Activated T-cell treated with anti-CD3 and anti-CD28 coated beads for 1 hour (primary cell): ENCODE results near the gene DDR2.

Source experiments
- DNase-seq: peaks from one replicate; pipeline ENCODE4 v3.0.0-alpha.2; 2020; ENCODE audit warnings: low read depth

The DDR2 gene

DNA sequence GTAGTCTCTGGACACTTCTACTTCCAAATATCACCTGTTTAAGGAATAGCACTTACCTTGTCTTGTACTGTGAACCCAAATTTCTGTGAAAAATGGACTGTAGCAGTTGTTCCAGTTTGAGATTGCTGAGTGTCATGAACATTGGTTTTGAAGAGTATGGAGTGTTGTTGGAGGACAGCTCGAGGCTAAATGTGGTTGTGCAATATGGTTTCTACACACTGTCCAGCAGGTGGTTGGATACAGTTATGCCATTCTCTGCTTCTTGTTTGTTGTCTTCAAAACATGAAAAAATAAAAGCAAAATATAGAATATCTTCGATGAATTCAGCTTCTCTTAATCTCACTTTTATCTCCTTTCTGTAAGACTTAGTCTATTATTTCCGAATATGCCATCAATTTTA, 67.1 kb downstream of the DDR2 start:
- no peak for DNase-seq

DNA sequence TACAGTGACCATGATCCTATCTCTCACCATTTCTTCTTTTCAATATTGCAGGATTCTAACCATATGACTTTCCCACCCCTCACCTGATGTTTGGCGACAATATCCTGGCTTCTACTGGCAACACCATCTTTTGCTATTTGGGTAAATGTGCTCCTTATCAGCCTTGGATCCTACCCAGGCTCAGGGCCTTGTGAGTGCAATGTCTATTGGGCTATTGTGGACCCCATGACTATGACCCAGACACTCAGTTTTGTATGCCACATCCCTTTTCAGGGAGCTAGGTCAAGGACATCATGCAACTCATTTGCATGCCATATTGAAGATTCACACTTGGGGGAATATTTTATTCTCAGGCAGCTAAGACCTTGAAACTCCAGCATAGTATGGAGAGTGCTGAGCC, 67.9 kb downstream of the DDR2 start:
- DNase-seq = no peak

DNA sequence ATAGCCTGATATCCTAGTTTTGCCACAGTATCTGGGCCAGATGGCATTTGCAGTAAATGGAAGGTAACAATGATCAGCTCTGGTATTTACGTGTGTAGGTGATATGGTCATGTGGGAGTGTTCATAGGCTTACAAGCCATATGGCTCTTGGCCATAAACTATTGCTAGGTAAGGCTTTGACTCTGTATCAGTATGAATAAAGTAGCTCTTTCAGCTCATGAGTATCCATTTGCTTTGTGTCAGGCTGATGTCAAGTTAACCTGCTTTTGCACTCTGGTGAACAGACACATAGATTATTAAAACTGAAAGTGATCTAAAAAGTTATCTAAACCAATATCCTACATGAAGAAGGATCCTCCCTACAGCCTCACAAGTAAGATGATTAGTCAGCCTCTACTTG, 69.0 kb downstream of the DDR2 start:
- DNase-seq = no peak

DNA sequence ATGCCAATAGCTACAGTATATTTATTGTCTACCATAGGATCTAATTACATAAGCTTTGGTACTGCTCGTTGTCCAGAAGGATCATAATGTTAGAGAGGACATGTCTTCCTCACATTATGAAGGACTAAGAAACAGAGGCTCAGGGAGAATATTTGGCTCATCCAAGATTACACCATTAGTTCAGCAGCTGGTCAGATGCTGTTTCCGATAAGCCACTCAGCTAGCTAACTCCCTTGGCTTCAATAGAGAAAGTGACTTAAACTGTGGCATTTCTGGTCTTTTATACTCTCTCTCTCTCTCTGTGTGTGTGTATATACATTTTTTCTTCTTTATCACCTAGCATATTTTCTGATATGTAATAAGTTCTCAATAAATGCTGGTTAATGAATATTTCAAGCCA, 70.4 kb downstream of the DDR2 start:
- DNase-seq = no peak

DNA sequence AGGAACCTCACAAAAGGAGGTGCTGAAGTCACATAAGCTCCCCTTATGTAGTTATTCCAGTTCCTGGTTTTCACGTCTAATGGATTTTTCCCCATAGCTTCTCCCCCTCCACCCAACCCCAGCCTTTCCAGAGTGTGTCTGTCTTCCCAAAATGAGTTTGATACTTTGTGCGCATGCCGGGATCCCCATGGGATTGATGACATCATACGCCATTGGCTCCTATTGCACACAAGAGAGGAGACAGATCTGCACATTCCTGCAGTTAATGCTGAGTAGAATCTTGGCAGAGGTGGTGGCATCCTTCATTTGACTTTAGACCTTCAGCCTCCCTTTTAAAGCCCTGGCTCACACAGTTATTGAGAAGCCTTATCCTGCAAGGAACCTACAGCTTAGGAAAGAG, 71.4 kb downstream of the DDR2 start:
- no peak for DNase-seq

DNA sequence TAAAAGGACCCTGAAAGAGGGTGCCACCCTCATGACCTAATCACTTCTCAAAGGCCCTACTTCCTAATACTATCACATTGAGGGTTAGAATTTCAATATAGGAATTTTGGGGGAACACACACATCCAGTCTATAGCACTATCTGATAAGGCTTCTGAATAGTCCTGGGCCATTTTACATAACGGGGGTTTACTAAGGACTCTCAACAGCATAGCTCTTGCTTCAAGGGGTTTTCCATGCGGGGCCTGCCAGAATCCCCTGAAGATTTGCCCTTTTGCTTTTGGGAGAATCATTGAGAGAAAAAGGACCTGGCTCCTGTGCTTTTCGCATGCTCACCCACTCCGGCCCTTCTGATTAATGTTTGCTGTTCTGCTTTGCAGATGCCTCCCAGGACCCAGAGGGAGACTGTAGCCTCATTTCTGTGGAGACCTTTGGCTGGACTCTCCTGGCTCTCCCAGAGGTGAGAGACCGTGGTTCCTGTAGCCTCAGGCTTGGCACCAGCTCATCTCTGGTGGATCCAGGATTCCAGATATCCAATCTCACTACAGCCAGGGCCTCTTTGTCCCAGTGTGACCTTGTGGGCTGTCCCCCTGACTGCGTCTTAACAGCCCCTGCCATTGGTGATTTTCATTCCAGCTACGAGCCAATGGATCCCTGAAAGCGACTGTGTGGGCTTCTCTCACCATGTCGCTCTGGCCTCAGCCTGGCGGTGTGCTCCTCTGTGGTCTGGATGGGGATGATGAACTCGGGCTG, 72.6 kb downstream of the DDR2 start:
- no peak for DNase-seq

DNA sequence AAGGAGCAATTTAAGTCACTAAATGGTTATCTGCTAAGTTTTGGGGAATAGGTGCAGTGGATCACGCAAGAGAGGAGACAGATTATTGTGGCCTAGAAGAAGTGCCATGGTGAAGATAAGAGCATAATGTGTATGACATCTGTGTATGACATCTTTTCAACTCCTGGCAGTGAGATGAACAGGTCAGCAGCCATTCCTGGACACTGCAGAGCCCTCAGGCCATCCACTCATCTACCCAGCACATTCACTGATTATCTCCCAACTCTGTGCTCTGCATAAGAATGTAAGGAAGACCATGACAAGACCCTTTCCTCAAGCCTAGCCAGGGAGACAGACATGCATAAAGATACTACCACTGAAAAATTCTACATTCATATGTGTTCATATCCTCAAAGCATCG, 73.7 kb downstream of the DDR2 start:
- DNase-seq = no peak

DNA sequence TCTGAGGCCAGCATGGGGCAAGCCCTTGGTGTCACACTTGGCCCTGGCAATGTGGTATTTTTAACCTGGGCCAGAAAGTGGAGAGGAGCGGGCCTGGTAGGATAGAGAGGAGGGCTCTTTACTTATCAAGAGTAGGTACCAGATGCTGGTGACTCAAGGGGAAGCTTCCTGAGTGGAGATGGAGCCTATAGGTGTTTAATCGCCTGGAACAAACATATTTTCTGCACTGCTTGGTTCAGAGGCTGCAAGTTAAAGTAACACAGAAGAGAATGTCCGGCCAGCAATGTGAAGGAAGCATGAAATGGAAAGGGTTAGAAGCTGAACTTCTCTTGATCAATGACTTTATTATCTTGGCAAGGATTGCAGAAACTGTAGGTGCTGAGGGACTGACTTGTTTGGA, 74.3 kb downstream of the DDR2 start:
- no peak for DNase-seq

DNA sequence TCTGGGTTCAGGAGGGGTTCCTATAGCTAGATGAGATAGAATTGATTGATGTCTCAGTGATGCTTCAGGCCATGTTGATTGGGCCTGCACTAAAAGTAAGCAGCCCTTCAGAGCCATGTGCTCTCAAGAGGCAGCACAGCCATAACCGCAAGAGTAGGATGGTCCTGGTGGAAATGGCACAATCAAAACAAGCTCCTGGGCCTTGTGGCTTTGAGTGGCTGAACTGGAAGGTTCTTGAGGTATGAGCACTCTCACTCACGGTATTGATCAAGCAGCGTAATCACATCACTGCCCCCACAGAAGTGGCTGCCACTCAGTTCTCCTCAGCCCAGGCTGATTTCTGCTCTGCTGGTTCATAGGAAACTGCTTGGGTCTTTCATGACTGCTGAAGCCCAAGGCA, 76.0 kb downstream of the DDR2 start:
- DNase-seq = no peak

DNA sequence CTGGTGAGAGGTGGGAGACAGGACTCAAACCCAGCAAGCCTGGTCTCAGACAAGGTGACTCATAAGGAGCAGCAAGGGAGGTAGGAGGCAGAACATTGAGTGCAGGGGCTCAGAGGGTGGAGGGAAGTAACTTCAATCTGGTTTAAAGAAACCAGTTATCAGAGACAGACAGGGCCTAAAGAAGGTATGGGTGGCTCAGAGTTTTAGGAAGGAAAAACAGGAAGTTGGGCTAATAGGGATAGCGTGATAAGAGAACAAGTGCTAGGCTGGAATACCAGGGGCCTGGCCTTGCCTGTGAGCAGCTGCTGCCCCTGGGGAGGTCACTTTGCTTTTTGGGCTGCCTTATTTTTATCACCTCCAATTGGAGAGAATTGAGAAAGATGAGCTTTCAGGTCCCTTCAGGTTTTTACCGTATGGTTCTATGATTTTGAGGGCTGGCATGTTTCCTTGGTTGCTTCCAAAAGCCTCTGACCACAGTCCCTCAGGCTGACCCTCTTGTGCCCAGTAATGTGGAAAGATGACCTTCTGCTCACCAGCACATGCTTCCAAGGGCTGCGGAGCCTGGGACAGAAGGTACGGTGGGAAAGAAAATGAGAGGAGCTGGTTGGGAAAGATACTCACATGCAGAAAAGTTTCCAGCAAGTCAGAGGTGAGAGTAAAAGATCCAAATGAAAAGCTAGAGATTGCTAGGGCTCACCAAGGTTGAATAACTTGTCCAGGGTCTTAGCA, 77.0 kb downstream of the DDR2 start:
- no peak for DNase-seq

DNA sequence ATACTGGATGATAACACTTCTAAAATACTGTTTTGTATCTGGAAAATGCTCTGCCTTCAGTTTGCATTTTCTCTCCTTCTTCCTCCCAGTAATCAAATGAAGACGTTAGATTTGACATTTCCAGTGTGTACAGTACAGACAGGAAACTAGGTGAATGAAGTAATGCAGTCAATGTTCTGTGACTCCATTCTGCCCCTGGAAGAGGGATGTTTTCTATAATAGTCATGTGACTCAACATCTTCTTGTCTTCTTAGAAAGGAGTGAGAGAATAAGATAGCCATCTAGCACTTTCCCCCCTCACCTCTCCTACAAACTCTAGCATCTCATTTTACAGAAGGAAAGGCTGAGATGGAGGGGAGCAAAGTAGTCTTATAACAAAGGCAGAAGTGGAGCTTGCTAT, 77.6 kb downstream of the DDR2 start:
- no peak for DNase-seq

DNA sequence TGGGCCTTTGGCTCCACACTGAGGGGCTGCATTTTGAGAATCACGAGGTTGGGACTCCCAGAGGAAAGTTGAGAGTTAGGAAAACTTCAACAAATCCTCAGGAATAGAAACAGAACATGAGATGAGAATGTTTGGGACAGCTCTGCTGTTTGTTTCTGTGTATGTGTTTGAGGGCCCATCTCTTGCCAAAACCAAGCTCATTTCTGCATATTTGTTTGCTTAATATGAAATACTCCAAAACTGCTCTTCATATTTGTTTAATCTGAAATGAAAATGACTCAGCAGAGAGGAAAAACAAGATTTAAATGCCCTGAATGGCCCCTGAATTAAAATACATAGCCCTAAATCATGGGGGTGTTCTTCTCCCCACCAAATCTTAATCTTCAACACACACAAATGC, 78.1 kb downstream of the DDR2 start:
- DNase-seq = no peak

DNA sequence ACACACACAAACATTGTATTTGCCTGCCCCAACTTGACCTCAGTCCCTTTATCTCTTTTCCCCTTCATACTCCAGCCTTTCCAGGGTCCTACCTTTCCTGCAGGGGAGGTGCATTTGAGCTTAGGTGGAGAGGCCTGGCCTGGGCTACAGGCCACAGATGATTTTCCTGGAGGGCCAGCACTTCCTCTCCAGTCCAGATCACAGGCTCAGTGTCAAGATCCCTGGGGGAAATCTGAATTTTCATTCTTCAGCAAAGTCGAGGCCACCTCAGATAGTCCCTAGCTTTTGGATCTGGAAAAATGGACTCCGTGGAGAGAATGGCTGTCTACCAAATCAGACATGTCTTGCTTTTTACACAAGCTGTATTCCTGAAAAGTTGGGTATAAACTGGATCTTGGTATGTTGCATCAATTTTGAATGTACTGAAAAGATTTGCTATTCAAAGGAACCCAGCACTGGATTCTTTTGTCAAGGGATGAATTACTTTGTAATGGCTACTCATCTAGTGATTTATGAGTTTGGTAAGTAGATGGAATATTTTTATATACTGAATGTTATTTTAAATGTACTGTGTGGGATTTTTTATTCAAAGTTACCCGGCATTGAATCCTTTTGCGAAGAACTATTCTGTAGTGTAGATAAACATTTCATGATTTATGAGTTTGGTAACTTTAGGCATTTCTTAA, 78.7 kb downstream of the DDR2 start:
- DNase-seq = no peak

DNA sequence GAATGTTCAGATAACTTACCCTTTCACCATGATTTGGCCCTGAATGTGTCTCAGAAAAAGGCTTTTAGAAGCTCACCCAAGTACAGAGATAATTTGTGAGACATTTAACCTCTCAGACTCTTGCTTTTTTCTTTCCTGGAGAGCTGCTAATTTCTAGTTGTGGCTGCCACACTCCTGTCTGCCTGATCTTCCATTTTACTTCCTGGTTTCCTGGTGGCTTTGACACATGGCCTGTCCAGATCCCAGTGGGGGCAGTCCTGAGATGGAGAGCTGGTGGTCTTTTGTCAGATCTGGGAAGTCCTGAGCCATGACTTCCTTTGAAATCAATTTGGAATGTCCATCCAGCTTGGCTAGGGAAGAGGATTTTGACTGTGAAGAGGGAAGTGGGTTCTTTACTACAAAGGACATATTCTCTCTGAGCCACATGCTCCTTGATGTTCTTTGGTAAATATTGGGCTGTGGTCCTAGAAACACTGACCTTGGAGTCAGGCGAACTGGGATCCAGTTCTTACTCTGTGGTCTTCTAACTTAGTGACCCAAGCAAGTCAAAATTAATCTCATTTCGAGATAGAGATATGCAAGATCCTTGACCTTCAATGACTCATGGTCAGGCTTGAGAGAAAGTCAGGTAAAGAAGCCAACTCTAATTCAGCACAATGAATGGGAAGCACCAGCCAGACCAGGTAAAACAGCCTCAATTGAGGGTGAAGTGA, 80.2 kb downstream of the DDR2 start:
- DNase-seq = no peak

DNA sequence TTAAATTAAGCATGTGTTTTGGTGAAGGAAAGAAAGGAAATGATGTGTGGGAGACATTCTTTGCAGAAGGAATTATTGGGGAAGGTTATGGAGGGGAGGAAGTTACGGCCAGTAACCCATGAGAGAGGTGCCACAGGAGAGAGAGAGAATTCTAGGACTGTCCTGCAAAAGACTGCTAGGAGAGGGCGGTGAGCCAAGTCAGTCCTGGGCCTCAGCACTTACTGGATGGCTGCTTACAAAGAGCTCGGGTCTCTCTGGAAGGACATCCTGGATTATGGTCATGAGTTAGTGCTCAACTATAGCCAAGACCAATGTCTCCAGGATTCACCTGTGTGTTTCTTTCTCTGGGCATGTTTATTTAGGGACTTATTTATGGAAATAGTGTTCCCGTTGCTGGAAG, 83.9 kb downstream of the DDR2 start:
- DNase-seq = no peak

DNA sequence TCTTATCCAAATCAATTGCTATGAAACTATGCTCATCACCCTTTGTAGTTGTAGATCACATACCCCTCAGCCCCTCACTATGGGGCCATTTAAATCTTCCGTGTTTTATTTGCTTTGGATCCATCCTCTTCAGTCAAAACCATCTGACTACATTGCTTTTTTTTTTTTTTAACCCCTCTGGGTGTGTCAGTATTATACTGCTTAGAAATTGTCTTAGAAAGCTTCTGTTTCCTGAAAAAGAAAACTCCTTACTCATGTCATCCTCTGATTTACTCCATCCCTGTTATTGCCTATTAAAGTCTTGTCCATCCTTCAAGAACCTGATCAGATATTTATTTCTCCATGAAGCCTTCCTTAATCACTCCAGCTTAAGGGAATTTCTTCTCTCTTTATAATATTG, 84.3 kb downstream of the DDR2 start:
- no peak for DNase-seq

DNA sequence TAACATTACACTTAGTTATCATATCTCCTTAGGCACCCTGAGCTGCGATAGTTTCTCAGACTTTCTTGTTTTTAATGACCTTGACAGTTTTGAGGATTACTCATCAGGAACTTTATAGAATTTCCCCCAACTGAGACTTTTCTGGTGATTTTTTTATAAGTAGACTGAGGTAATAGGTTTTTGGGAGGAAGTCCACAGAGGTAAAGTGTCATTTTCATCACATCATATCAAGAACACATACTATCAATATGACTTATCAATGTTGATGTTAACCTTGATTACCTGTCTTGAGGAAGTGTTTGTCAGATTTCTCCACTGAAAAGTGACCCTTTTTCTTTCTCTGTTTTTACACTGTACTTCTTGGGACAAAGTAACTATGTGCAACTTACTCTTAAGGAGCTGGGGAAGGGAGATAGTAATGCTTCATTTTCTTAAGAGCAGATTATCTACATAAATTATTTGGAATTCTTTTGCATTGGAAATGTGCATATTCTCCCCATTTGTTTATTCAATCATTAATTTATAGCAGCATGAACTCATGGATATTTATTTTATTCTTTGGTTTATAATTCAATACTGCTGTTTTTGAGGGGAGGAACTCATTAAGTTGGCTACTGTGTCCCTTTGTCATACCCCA, 85.4 kb downstream of the DDR2 start:
- no peak for DNase-seq

DNA sequence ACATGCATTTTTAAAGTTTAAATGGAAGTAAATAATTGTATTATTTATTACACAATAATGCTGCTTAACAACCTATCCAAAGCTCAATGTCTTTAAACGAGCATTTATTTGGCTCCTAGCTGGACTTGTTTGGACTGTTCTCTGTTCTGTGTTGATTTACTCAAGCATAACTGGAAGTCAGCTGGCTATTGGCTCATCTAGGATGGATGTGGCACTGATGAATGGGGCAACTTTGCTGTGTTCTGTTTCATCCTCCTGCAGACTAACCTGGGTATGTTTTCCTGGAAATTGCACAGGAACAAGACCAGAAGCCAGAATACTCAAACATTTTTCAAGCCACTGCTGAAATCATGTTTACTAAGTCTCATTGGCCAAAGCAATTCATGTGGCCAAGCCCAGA, 87.4 kb downstream of the DDR2 start:
- DNase-seq = no peak

DNA sequence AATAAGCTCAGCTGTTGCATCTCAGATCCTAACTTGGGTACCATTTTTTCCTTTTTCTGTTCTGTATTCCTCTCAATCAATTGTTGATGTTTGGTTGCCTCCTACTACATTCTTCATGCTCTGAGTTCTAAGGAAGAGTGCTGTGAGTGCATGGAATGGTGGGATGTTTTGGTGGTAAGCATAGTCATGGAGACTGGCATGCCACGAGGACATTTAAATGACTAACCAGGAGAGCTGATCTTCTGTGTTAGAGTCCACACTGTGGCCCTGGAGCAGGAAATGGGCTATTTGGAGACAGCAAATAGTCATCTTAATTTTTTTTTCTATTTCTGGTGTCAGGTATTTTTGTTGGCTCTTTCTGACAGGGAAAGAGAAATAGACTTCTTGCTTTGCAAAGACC, 88.7 kb downstream of the DDR2 start:
- DNase-seq = no peak

DNA sequence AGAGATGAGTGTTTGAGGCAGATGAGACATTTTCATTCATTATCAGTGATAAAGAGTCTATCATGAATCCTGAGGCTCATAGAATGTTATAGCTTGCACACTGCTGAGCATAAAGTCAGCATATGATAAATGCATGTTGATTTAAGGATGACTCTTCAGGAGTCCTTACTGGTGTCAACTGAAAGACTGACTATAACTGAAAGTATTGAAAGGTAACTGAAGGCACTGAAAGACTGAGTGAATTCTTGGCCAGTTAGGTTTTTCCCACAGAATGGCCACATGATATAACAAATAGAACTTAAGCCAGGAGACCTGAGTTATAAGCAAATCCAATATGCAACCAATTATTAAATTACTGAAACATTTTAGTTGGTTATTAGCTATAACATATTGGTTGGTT, 89.2 kb downstream of the DDR2 start:
- no peak for DNase-seq

DNA sequence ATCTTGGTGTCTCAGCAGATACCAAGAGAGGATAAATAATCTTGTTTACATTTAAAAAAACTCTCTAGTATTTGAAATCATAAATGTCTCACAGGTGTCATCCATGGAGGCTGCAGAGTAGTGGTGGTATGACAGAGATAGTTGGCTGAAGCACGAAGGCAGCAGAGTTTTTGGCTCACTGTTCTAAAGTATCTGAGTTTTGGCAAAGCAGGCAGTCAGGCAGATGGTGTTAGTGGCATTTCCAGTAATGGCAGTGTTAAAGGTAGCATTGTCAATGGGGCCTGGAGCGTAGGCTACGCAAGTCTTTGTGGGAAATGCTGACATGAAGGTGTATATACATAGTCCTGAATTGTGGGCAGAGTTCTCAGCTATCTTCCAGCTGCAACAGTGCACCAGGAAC, 89.8 kb downstream of the DDR2 start:
- DNase-seq = no peak

DNA sequence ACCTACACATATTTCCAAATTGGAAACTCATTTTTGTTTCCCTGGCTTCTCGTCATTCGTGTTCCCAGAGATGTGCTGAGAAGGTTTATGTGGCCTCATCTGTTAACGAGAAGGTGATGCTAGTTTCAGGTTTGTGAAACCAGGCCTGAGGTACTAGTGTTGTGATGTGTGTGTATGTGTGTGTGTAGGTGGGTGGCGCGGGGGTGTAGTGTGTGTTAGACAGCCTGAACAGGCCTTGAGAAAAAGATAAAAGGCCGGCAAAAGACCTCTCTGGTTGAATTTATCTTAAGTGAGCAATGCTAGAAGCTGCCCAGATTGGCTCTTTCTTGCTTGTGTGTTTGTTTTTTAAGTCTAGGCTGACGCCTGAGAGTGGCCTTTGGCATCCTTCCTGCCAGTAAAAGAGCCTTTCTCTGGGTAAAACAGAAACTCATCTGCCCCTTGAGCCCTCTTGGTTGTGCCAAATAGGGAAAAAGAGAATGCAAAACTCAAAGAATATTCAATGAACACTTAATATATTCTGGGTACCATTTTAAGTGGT, 92.4 kb downstream of the DDR2 start:
- DNase-seq = no peak
